Measurements from ENCODE around the gene PROCR. TPM values are rescaled to one million over a fixed set of nuclear protein-coding genes. Genes with fewer than 3 reads are reported as not detected.

PROCR gene
- total and polyA plus RNA-seq, 10 of the 15 experiments (the other 5 are each of a cell fraction or from before 2014, with no cell fraction given): 0.12 to 0.78 (median 0.35) TPM; not detected in 2

DNA sequence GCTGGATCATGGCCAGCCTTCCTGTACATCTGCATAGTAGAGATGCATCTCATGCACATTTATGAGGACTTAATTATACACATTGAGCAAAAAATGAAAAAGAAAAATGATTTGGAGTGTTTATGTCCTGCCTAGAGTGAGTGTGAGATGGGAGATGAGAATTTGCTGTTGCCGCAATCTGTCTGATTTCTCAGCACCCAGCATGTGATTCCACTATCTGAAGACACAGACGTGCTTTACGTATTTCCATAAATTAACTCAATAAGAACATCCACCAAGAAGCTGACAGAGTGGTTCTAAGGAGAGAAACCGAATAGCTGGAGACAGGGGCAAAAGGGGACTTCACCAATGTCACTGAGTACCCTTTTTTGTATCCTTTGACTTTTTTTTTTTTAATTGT is 39.9 kb upstream of the PROCR start:
- H3K9ac ChIP-seq (ENCODE audit: control insufficient read depth, insufficient read depth, low read length): no peak overlapping the region
- no peaks in the 10 kb centered on the region for H4K20me1 ChIP-seq (ENCODE audit: control insufficient read depth, insufficient read depth)
- FAIRE-seq: no peak
- ChIA-PET POLR2A (no interaction called here), SMC1A (ENCODE audit: uncharacterized antibody, unreplicated experiment) (interaction anchor here (1.1 to 1.5 kb wide), 2 partner anchors 9 to 16 kb away, joined by 3 read pairs; no protein-coding TSS in a partner anchor), RAD21 (ENCODE audit: unreplicated experiment) (no interaction called here), CTCF (no interaction called here)
- H3K79me2 ChIP-seq (ENCODE audit: control insufficient read depth, insufficient read depth, low read length): no peaks in the 10 kb centered on the region
- intact Hi-C loops (cut with micrococcal nuclease; ENCODE audit: unreplicated experiment): no loop called here
- no peaks in the 10 kb centered on the region for H3K4me1 ChIP-seq (ENCODE audit: control insufficient read depth, insufficient read depth, low read length)
- peaks cover 3 to 18% of the 10 kb centered on the region in 2 experiments; a peak in 3 of 4 replicates for H3K36me3 ChIP-seq (ENCODE audit: control insufficient read depth in 2 of 2, insufficient read depth in 2 of 2, low read length in 1 of 2)
- no peak overlapping the region for H2AFZ ChIP-seq (ENCODE audit: control insufficient read depth, low read depth, low read length)
- ATAC-seq: no peak
- BruUV-seq (replicated peaks): no TSS peak
- no peak overlapping the region for H3K4me2 ChIP-seq (ENCODE audit: control insufficient read depth, insufficient read depth)
- no peak overlapping the region for H3K27ac ChIP-seq (ENCODE audit: control insufficient read depth, insufficient read depth)
- in situ Hi-C loops (cut with MboI): no loop called here
- H3K9me3 ChIP-seq (replicated peaks; ENCODE audit: control insufficient read depth, insufficient read depth, low read length): no peaks in the 10 kb centered on the region
- no peak overlapping the region for H3K4me3 ChIP-seq
- 95% methylated on average over 4 of the region's 4 CpGs for WGBS (ENCODE audit: insufficient coverage, insufficient replicate concordance, low lambda C conversion rate, missing lambda C conversion rate)
- no peaks in the 10 kb centered on the region for H3K27me3 ChIP-seq (replicated peaks in 1 of 2; ENCODE audit: control insufficient read depth in 2 of 2, insufficient read depth in 2 of 2, low read length in 1 of 2)
- no peak for DNase-seq (ENCODE audit: low read depth, low spot score)
- TF ChIP-seq MTA3 (IDR thresholded peaks at IDR 0.05; ENCODE audit: borderline replicate concordance, low read length) (no peak), FOXM1 (IDR thresholded peaks at IDR 0.05; ENCODE audit: low read depth, low read length) (no peak)

- ATAC-seq (no peak), FAIRE-seq (no peak), DNase-seq (ENCODE audit: low read depth, low spot score) (no peak)
- Histone ChIP-seq H3K4me2 (ENCODE audit: control insufficient read depth, insufficient read depth) (no peak overlapping the region), H4K20me1 (ENCODE audit: control insufficient read depth, insufficient read depth) (no peaks in the 10 kb centered on the region), H3K9me3 (replicated peaks; ENCODE audit: control insufficient read depth, insufficient read depth, low read length) (no peaks in the 10 kb centered on the region), H3K27ac (ENCODE audit: control insufficient read depth, insufficient read depth) (no peak overlapping the region), H3K27me3 (replicated peaks in 1 of 2; ENCODE audit: control insufficient read depth in 2 of 2, insufficient read depth in 2 of 2, low read length in 1 of 2) (no peaks in the 10 kb centered on the region), H3K79me2 (ENCODE audit: control insufficient read depth, insufficient read depth, low read length) (no peaks in the 10 kb centered on the region), H3K4me3 (no peak overlapping the region), H3K4me1 (ENCODE audit: control insufficient read depth, insufficient read depth, low read length) (no peaks in the 10 kb centered on the region), H2AFZ (ENCODE audit: control insufficient read depth, low read depth, low read length) (no peak overlapping the region), H3K36me3 (ENCODE audit: control insufficient read depth in 2 of 2, insufficient read depth in 2 of 2, low read length in 1 of 2) (peaks cover 3 to 22% of the 10 kb centered on the region in 2 experiments; a peak in 3 of 4 replicates), H3K9ac (ENCODE audit: control insufficient read depth, insufficient read depth, low read length) (no peak overlapping the region)
- TF ChIP-seq RCOR1 (conservative IDR thresholded peaks at IDR 0.05; ENCODE audit: low read depth, low read length) (no peak), NFIC (IDR thresholded peaks at IDR 0.05; ENCODE audit: low read depth, low read length) (no peak), REST (IDR thresholded peaks at IDR 0.05; ENCODE audit: low read depth, low read length) (no peak), PAX5 (IDR thresholded peaks at IDR 0.05; ENCODE audit: borderline replicate concordance, low read depth, low read length) (no peak), MEF2A (IDR thresholded peaks at IDR 0.05; ENCODE audit: insufficient read depth, low read depth, low read length) (no peak), SMC3 (IDR thresholded peaks at IDR 0.05; ENCODE audit: borderline replicate concordance, low read length) (no peak), SREBF2 (IDR thresholded peaks at IDR 0.05; ENCODE audit: low read length) (no peak), MTA3 (IDR thresholded peaks at IDR 0.05; ENCODE audit: borderline replicate concordance, low read length) (no peak), CBX5 (IDR thresholded peaks at IDR 0.05; ENCODE audit: low read depth) (no peak)
- TF ChIP-seq, protein P1, sequence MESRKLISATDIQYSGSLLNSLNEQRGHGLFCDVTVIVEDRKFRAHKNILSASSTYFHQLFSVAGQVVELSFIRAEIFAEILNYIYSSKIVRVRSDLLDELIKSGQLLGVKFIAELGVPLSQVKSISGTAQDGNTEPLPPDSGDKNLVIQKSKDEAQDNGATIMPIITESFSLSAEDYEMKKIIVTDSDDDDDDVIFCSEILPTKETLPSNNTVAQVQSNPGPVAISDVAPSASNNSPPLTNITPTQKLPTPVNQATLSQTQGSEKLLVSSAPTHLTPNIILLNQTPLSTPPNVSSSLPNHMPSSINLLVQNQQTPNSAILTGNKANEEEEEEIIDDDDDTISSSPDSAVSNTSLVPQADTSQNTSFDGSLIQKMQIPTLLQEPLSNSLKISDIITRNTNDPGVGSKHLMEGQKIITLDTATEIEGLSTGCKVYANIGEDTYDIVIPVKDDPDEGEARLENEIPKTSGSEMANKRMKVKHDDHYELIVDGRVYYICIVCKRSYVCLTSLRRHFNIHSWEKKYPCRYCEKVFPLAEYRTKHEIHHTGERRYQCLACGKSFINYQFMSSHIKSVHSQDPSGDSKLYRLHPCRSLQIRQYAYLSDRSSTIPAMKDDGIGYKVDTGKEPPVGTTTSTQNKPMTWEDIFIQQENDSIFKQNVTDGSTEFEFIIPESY (IDR thresholded peaks at IDR 0.05): no peak
- BruUV-seq (replicated peaks): no TSS peak
- in situ Hi-C loops (cut with MboI) (no loop called here), intact Hi-C loops (cut with micrococcal nuclease; ENCODE audit: unreplicated experiment) (no loop called here)
- ChIA-PET CTCF (interaction anchor here (0.8 to 1.7 kb wide), 2 partner anchors 12 to 136 kb away, joined by 3 to 5 read pairs; no protein-coding TSS in a partner anchor), SMC1A (ENCODE audit: uncharacterized antibody, unreplicated experiment) (interaction anchor here (1.1 to 1.6 kb wide), 3 partner anchors 8 to 37 kb away, joined by 3 to 4 read pairs (median 3); no protein-coding TSS in a partner anchor), POLR2A (no interaction called here), RAD21 (ENCODE audit: unreplicated experiment) (no interaction called here)
- 99% methylated on average over 5 of the region's 5 CpGs for WGBS (ENCODE audit: insufficient coverage, insufficient replicate concordance, low lambda C conversion rate, missing lambda C conversion rate)
These were observed 38.8 kb upstream of the PROCR start for GRCh38 chr20:35133031-35133430.

All from GM12878 (cell line).